Skeletal muscle tissue (tissue), 4 donors: Measurements from ENCODE around the gene WNT5B. TPM values are rescaled to one million over a fixed set of nuclear protein-coding genes. Genes with fewer than 3 reads are reported as not detected.

Source experiments
- H3K27ac ChIP-seq: one replicate; pipeline ENCODE4 v1.7.0; 2013; ENCODE audit warnings: mild to moderate bottlenecking, low read depth, low read length, inconsistent platforms
- H3K27me3 ChIP-seq, 3 donors: one replicate each; pipeline ENCODE4 v1.7.0; 2013; ENCODE audit warnings: low read length in 3 of 3; ENCODE audit not compliant: control insufficient read depth in 3 of 3, insufficient read depth in 3 of 3
- H3K36me3 ChIP-seq, 3 donors: one replicate each; pipeline ENCODE4 v1.7.0; 2013; ENCODE audit warnings: low read length in 3 of 3; ENCODE audit not compliant: control insufficient read depth in 3 of 3, insufficient read depth in 3 of 3
- H3K4me1 ChIP-seq, 3 donors: one replicate each; pipeline ENCODE4 v1.7.0; 2013; ENCODE audit warnings: low read length in 3 of 3, mild to moderate bottlenecking in 3 of 3; ENCODE audit not compliant: control insufficient read depth in 3 of 3, insufficient read depth in 3 of 3
- H3K4me3 ChIP-seq, 3 donors: one replicate each; pipeline ENCODE4 v1.7.0; 2013; ENCODE audit warnings: low read length in 3 of 3
- H3K9ac ChIP-seq, 3 donors: one replicate each; pipeline ENCODE4 v1.7.0; 2013; ENCODE audit warnings: low read length in 3 of 3, mild to moderate bottlenecking in 3 of 3, moderate library complexity in 2 of 3, low read depth in 1 of 3
- H3K9me3 ChIP-seq, 3 donors: one replicate each; pipeline ENCODE4 v1.7.0; 2013; ENCODE audit warnings: low read length in 3 of 3; ENCODE audit not compliant: control insufficient read depth in 3 of 3
- total RNA-seq: library from RNA; depleted of rRNA; stranded (reverse); fragments of >200 nt; gene quantifications from one replicate; pipeline ENCODE4 v1.2.3, GENCODE V29; 2014
- donor health status: Osteomylitis.

Gene WNT5B
- total RNA-seq, 1 donor from 2014 or later, result 30.3 TPM

DNA sequence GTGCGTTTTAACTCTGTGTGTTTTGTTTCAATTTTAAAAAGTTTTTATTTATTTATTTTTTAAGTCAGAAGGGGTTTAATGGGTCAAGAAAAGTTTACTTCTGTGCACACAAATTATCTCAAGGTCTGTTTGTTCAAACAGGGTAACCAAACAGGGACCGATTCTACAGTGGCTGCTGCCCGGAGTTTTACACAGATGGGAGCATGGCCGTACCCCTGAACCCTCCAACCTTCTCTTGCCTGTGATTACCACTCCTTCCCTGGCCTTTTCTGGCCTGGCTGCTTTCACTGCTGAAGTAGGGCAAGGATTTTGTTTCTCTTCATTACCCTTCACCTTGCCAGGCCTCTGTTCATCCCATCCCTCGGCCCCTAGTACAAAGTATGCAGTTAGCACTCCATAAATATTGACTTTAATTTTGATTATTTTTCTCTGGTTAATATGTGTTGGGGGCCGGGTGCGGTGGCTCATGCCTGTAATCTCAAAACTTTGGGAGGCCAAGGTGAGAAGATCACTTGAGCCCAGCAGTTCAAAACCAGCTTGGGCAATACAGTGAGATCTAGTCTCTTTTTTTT, 18.9 kb upstream of the WNT5B start:
- Histone ChIP-seq H3K9ac (no peak overlapping the region), H3K36me3 (no peaks in the 10 kb centered on the region), H3K27ac (no peak overlapping the region), H3K9me3 (no peaks in the 10 kb centered on the region), H3K4me1 (peaks cover 12 to 17% (median 15%) of the 10 kb centered on the region in 3 donors), H3K4me3 (no peak overlapping the region), H3K27me3 (peaks cover 0 to 4% (median 0%) of the 10 kb centered on the region in 3 donors)

DNA sequence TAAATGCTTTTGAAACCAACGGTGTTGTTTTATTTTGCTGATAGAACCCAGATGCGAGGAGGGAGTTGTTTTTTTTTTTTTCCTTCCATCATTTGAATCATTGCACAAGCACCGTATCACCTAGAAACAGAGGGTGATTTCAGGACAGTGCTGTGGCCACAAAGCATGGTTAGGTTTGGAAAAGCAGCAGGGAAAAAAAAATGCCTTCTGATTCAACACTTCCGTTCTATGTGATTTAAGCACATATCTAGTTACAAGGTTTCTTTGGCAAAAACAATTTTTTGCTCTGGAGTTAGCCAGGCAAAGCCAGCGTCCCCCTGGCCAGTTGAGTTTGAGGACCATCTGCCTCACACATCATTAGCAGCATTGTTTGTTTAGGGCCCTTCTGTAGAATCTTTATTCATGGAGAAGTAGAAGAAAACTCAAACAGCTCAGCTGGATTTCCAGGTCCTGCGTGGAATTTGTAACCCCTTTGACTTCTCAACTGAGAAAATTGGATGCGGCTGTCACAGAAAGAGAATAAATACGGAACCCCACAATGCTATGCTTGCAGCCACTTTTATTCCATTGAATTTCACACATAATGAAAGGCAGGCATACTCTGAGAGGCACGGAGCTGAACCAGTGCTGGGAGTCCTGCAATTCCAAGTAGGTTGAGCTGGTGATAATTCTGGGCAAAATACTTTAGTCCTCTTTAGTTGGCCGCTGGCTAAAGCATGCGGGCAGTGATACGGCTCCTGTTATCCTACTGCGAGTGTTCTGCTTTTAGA, 17.0 kb upstream of the WNT5B start:
- H3K4me1 ChIP-seq, result peaks cover 0 to 5% (median 0%) of the 10 kb centered on the region in 3 donors
- H3K36me3 ChIP-seq, result no peaks in the 10 kb centered on the region
- H3K9me3 ChIP-seq, result no peaks in the 10 kb centered on the region
- no peak overlapping the region for H3K9ac ChIP-seq
- H3K27me3 ChIP-seq, result peaks cover 0 to 4% (median 0%) of the 10 kb centered on the region in 3 donors
- H3K27ac ChIP-seq, result no peak overlapping the region
- no peak overlapping the region for H3K4me3 ChIP-seq

GRCh38 chr12:1613860-1614259, 15.2 kb upstream of the WNT5B start:
- Histone ChIP-seq H3K27ac (no peak overlapping the region), H3K27me3 (peaks cover 0 to 4% (median 0%) of the 10 kb centered on the region in 3 donors), H3K4me3 (no peak overlapping the region), H3K36me3 (no peaks in the 10 kb centered on the region), H3K9me3 (no peaks in the 10 kb centered on the region), H3K4me1 (no peaks in the 10 kb centered on the region), H3K9ac (no peak overlapping the region)

GRCh38 chr12:1614360-1614759, 14.7 kb upstream of the WNT5B start:
- H3K36me3 ChIP-seq, result no peaks in the 10 kb centered on the region
- no peaks in the 10 kb centered on the region for H3K9me3 ChIP-seq
- H3K4me3 ChIP-seq, result no peak overlapping the region
- no peak overlapping the region for H3K27ac ChIP-seq
- peaks cover 0 to 4% (median 0%) of the 10 kb centered on the region in 3 donors for H3K27me3 ChIP-seq
- no peaks in the 10 kb centered on the region for H3K4me1 ChIP-seq
- no peak overlapping the region for H3K9ac ChIP-seq

GRCh38 chr12:1616233-1617066, 12.6 kb upstream of the WNT5B start:
- Histone ChIP-seq H3K4me3 (no peak overlapping the region), H3K9me3 (no peaks in the 10 kb centered on the region), H3K4me1 (no peaks in the 10 kb centered on the region), H3K9ac (no peak overlapping the region), H3K36me3 (no peaks in the 10 kb centered on the region), H3K27me3 (peaks cover 0 to 4% (median 0%) of the 10 kb centered on the region in 3 donors), H3K27ac (no peak overlapping the region)

GRCh38 chr12:1618489-1618888, 10.5 kb upstream of the WNT5B start:
- Histone ChIP-seq H3K27me3 (peaks cover 0 to 4% (median 0%) of the 10 kb centered on the region in 3 donors), H3K4me3 (no peak overlapping the region), H3K9me3 (no peaks in the 10 kb centered on the region), H3K36me3 (no peaks in the 10 kb centered on the region), H3K9ac (no peak overlapping the region), H3K27ac (no peak overlapping the region), H3K4me1 (no peaks in the 10 kb centered on the region)

DNA sequence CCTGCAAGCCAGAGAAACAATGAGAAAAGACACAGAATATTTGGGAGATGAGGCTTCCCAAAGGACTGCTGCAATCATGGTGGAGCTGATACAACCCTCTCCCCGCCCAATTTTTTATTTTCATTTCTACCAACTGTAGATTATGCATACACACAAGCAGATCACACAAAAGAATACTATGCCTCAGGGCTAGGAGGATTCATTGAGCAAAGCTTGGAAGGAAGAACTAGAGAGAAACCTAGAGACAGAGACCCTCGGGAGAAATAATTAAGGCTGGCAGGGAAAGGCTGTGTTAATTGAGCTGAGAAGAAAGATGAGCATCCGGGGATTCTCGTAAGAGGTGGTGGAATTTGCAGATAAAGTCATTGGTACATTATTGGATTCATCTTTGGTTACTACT, 9.9 kb upstream of the WNT5B start:
- no peak overlapping the region for H3K9ac ChIP-seq
- H3K27me3 ChIP-seq, result peaks cover 0 to 4% (median 0%) of the 10 kb centered on the region in 3 donors
- H3K27ac ChIP-seq, result no peak overlapping the region
- H3K4me3 ChIP-seq, result no peak overlapping the region
- H3K9me3 ChIP-seq, result no peaks in the 10 kb centered on the region
- H3K36me3 ChIP-seq, result no peaks in the 10 kb centered on the region
- H3K4me1 ChIP-seq, result no peaks in the 10 kb centered on the region

DNA sequence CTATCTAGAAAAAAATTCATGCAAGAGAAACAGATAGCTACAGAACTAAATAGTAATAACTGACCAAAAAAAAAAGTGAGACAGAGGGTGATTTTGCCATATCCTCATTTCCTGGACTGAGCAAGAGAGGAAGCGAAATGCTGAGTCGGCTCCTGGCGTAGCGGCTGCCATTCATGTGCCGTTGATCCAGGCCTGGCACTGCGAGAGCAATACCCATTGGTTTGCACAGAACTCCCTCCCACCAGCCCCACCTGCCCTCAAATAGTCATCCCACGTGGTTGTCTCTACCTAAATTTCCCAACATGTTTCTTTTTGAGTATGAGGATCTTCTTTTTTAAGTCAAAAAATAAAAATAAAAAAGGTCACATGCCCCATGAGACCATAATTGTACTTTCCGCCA, 9.4 kb upstream of the WNT5B start:
- H3K36me3 ChIP-seq, result no peaks in the 10 kb centered on the region
- H3K27ac ChIP-seq, result no peak overlapping the region
- H3K9ac ChIP-seq, result no peak overlapping the region
- H3K4me1 ChIP-seq, result no peaks in the 10 kb centered on the region
- no peaks in the 10 kb centered on the region for H3K27me3 ChIP-seq
- H3K9me3 ChIP-seq, result no peaks in the 10 kb centered on the region
- no peak overlapping the region for H3K4me3 ChIP-seq

DNA sequence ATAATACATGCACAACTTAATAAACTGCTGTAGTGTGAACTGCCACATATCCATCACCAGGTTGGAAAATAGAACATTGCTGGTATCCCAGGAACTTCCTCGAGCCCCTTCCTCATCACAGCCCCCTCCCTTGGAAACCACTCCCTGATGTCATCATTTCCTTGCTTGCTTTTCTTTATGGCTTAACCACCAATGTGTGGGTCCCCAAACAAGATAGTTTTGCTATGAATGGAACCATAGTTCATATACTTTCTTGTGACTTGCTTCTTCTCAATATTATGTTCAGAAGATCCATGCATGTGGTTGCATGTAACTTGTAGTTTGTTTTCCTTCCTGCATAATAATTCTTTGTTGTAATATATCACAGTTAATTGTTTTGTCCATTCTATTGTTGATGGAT, 8.9 kb upstream of the WNT5B start:
- H3K36me3 ChIP-seq, result no peaks in the 10 kb centered on the region
- H3K27ac ChIP-seq, result no peak overlapping the region
- H3K4me3 ChIP-seq, result no peak overlapping the region
- no peaks in the 10 kb centered on the region for H3K4me1 ChIP-seq
- no peaks in the 10 kb centered on the region for H3K27me3 ChIP-seq
- no peaks in the 10 kb centered on the region for H3K9me3 ChIP-seq
- no peak overlapping the region for H3K9ac ChIP-seq

- H3K9ac ChIP-seq, result no peak overlapping the region
- H3K4me3 ChIP-seq, result no peak overlapping the region
- no peaks in the 10 kb centered on the region for H3K9me3 ChIP-seq
- H3K27me3 ChIP-seq, result no peaks in the 10 kb centered on the region
- no peaks in the 10 kb centered on the region for H3K4me1 ChIP-seq
- no peak overlapping the region for H3K27ac ChIP-seq
- H3K36me3 ChIP-seq, result no peaks in the 10 kb centered on the region
These were observed 6.6 kb upstream of the WNT5B start for GRCh38 chr12:1622406-1622805.
